CD4-positive, alpha-beta T cell treated with Interleukin-4 for 4 hours (primary cell): ENCODE data around the gene MRPL10.

Experiments used
- DNase-seq: peaks from one replicate; pipeline ENCODE4 v3.0.0-alpha.2; 2020

Gene MRPL10

DNA sequence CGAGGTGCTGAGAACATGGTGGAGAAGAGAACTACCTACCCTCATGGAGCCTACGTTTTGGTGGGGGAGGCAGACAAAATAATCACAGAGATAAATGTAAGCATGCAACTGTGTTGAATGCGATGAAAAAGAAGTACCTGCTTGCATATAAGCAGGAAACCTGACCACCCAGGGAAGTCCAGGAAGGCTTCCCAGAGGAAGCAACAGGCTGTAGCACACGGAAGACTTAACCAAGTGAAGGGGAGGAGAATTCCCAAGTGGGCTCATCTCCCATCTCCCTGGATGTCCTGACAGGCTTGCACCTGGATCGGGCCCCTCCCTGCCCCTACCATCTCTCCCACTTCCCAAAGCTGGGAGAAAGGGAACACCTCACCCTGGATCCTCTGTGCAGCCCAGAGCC lies 7.7 kb upstream of the MRPL10 start:
- DNase-seq = no peak

DNA sequence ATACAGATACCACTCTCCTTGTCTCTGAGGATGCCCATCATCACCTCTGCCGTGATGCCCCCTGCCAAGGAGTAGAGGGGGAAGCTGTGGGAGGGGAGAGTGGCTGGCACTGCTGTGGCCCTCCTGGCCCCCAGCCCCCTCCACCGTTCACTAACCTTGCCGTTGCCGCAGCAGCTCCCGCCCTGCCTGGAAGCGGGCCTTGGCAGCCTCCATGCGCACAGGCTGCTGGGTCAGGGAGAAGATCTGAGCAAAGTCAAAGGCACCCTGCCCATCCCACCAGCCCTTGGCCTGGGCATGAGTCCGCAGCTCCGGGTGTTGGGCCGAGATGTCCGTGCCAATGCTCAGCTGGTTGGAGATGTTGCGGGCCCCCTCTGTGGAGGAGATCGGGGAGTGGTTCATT lies 7.3 kb upstream of the MRPL10 start:
- no peak for DNase-seq

DNA sequence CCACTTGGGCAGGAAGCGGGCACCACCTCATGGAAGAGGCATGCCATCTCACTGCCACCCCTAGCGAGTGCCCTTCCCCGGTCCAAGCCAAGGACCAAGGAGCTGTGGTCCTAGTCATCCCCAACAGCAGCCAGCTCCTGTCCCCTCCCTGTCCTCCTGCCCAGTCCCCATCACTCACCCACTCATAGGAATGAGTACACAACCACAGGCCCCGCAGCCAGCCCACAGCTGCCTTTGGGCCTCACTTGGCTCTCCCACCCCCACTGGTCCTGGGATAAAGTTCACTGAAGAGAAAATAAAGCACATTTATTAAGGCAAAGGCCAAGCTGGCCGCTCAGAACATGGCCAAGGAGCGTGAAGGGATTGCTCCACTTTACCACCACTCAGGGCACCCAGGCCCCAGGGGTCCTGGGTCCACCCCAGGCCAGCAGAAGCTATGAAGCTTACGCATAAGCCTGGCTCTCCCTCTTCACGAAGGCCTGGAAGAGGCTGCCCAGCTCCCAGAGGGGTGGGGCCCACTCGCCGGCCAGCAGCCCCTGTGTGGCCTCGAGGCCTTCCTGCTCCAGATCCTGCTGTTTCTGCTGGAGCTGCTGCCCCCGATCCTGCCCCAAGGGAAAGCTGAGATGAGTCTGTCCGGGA lies 6.2 kb upstream of the MRPL10 start:
- DNase-seq = no peak

DNA sequence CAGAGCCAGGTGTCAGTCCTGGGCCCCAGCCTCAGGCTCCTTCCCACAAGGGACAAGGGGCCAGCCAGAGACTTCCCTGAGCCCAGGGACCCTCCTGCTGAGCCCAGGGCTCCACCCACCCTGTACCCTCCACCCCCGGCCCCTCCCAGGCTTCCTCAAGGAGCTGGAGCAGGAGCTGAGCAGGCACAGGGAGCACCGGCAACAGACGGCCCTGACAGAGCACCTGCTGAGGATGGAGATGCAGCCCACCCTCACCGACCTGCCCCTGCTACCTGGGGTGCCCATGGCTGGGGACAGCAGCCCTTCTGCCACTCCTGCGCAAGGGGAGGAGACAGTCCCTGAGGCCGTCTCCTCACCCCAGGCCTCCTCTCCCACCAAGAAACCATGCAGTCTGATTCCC lies 5.3 kb upstream of the MRPL10 start:
- DNase-seq = no peak

DNA sequence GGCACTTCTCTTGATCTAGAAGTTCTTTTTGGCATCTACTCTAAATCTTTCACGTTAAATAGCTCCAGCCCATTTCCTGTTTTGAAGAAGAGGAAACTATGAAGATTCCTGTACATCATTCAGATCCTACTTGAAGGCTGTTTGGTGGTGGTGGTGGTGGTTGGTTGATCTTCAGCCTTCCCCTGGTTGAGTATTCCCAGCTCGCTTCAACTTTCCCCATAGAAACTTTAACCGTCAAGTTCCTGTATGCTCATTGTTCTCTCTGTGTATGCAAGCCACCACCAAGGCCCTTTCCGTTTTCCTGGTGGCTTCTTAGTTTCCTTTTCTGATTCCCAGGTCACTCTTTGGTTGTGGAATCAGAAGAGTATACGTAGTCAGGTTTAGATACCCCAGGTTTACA lies 3.4 kb upstream of the MRPL10 start:
- DNase-seq = no peak

DNA sequence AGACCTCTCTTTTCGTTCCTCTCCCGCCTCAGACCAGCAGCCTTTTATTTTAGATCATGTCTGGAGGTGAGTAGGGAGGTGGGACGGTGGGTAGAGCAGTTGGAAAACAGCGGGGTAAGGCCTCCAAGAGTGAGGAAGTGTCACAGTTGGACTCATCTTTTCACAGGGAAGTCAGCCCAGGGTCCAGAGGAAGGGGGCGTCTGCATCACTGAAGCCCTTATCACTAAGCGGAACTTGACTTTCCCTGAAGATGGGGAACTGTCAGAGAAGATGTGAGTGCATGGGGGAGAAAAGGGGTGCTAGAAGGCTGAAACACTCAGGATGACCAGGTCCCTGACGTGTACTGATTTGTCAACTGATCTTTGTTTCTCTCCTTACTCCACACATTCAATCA lies 590 bp upstream of the MRPL10 start:
- DNase-seq = no peak

DNA sequence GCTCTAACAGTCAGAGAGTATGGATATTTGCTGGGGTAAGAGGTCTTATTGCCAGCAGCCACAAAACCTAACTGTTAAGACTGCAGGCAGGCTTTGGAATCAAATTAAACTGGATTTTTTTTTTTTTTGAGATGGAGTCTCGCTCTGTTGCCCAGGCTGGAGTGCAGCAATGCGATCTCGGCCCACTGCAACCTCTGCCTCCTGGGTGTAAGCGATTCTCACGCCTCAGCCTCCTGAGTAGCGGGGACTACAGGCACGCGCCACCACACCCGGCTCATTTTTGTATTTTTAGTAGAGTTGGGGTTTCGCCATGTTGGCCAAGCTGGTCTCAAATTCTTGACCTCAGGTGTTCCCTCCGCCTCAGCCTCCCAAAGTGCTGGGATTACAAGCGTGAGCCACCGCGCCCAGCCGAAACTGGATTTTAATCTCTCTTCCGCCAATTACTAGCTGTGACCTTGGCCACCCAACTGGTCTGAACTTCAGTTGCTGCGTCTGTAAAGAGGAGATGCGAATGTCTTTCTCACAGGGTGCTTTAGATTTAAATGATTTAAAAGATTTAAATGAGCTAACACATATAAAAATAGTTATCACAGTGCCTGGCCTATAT lies 842 bp downstream of the MRPL10 start:
- no peak for DNase-seq

DNA sequence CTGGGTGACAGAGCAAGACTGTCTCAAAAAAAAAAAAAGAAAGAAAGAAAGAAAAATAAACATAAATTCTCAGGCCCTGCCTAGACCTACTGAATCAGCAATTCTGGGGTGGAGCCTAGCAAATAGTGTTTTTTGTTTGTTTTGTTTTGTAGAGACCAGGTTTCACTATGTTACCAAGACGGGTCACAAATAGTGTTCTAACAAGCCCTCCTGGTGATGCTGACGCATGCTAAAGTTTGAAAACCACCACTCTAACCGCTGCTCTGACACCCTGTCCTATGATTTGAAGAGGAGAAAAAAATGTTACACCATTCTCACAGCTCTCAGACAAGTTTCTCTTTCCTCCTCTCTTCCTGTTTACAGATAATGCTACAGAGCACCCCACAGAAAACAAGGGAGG lies 1.5 kb downstream of the MRPL10 start:
- DNase-seq = peak; percentile 96

DNA sequence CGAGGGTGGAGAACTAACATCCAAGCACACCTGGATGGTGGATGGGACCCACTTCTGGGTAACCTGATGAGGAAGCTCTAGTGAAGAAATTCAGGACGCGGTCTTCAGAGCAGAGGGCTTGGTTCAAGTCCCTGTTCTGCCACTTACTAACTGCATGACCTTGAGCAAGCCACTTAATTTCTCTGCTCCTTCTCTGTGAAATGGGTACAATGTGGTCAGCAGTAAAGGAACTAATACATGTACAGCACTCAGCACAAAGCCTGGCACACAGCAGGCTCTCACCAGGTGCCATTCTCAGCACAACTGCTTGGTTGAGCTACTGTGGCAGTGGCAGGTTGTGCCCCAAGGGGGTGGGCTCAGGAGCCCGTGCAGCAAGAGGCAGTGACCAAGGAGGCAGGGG lies 7.8 kb downstream of the MRPL10 start:
- no peak for DNase-seq

DNA sequence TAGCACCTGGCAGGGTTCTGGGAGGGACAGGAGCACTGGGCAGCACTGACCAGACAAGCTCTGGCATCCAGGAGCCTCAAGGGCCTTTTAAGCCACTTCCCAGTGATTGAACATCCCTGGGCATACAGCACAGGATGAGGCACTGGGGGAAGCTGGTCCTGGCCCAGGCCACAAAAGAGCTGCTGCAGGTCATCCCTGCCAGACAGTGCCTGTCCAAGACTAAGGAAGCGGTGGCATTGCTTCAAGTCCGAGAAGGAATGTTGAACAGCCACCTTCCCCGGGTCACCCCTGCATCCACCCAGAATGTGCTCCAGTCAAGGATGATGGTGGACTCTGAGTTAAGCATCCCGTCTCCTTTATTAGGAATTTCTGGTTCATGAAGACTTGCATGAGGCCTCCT lies 8.6 kb downstream of the MRPL10 start:
- DNase-seq = no peak

DNA sequence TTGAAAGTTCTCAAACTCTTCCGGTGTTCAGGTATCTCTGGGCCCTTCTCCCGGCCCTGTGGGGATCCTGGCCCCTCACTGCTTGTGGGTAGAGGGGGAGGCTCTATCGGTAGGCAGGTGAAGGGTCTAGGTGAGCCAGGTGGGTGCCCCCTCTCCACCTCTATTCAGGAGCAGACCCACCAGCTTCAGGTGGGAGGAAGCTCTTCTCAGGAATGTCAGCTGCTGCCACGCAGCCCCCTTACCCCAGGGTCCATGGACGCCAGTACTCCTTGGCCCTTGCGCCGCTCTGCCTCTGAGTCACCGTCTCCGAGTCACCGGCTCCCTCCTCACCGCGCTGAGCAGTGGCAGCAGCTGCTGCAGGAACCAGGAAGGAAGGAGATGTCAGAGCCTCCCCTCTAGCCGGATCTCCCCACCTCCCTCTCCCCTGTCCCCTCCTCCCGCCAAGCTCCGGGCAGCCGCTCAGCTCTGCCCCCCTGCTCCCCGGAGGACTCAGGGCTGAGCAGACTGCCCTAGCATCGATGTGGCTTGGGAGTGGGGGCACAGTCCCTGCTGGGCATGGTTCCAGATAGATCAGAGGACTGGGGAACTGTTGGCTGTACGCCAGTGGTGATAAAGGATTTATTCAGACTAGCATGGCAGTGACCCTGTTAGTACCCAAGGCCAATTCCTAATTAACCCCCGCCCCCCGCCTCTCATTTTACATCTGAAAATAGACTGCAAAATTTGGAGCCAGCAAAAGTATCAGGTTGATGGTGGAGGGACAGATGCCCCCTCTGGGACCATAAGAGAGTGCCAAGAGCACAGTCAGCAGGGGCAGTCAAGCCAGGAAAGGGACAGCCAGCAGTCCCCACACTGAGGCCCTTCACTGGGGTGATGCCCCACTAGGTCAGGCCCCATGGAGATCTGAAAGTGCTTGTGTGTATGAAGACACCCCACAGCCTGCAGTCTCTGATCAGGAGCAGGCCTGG lies 9.6 kb downstream of the MRPL10 start, which contains the start of gene OSBPL7:
OSBPL7 (minus strand) TSS at position 371 of the 968 bp plus-strand sequence. CDS start 1,516 bp downstream, outside the sequence.
- DNase-seq = peak; percentile 93

DNA sequence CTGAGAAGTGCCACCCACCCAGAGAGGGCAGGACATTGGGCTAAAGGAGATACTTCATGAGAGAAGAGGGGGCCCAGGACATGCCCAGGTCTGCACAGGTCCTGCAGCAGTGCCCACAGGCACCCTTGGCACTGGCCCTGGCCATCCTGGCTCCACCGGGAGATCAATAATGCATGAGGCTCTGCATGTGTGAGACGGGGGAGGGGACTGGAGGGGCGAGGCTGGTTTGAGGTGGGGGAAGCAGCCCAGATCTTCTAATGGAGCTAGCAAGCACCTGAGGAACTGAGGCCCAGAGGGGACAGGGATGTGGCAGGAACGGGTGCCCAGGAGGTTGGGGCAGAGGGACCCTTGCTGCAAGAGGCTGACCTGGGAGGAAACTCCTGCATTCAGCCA lies 10.3 kb downstream of the MRPL10 start:
- no peak for DNase-seq

DNA sequence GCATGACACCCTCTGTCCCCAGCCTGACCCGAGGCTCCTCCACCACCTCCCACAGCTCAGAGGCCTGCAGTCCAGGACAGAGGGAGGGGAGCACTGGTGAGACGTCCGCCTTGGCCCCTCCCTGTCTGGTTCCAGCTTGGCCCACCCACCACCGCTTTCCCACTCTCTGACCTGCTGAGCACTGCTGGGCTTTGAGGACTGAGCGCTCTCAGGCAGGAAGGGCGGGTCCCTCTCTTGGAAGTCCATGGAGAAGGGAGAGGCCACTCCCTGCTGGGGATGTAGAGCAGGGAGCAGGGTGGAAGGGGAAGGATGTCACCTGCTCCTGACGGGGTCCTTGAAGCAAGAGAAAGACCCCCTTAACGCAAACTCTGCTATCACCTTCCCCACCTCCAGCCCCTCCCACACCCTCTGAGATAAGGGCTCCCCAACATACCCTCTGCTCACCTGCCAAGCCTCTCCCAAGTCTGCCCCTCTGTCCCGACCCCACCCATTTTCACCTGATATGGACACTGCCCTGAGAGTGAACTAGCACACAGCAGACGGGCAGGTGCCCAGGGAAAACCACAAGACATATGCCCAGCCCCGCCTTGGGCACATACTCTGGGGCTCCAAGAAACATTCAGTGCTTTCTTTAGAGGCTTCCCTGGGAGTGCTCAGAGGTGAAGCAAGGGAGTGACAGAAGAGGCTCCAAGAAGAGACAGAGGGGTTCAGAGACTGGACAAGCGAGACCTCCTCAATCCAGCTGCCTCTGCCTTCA lies 11.1 kb downstream of the MRPL10 start:
- no peak for DNase-seq

DNA sequence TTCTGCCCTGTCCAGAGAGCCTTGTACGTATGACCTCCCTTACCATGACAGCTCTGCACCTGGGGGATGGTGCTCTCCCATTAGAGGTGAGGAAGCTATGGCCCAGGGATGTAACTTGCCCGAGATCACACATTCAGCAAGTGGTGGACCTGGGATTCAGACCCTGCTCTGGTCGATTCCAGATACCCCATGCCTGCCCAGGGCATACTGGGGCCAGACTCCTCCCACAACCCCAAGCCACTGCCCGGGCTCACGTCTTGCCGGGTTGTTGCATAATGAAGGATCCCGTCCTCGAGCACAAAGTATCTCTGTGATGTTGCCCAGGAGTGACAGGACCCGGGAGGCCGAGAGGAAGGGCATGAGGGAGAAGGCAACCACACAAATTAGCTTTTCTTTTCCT lies 11.9 kb downstream of the MRPL10 start:
- DNase-seq = no peak

DNA sequence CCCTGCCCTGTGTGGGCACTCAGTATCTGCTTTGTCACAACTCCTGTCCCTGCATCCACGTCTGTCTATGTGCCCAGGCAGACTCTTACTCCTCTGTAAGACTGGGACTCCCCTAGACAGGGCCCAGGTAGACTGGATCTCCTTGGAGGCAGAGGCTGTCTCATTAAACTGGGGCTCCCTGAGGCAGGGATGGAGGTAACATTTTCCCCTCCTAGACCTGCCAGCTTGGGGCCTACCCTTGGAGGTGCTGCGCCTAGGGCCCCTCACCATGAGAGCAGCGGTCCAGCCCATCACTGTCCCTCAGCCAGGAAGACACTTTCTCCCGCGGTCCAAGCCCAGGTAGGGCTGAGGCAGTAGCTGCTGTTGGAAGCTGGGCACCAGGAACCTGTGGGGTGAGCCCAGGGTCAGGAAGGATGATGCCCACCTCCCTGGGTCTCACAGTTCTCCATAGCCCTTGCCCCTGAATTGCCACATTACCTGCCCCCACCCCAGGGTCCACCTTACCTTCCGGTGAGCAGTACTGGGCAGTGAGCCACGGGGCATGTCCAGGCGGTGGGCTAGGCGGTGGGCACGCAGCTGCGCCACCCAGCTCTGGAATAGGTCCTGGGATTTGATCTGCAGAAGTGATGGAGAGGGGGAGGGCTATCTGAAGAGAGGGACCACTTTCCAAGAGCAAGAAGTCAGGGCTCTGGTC lies 13.2 kb downstream of the MRPL10 start:
- no peak for DNase-seq

DNA sequence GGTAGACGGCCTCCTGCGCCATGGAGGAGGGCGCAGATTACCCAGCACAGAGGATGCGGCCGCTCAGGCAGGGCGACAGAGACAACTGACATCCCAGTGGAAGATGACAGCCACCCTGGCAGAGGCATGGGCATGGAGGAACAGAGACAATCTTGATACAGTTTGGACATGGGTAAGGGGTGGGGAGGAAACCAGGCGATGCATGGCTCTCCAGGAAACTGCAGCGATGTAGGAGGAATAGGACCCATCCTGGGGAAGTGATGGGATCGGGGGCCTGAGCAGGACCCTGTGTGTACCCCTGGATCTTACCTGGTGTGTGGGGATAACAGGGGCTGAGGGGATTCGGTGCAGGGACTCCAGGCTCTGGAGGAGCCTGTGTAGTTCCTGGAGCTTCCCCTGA lies 14.4 kb downstream of the MRPL10 start:
- no peak for DNase-seq

DNA sequence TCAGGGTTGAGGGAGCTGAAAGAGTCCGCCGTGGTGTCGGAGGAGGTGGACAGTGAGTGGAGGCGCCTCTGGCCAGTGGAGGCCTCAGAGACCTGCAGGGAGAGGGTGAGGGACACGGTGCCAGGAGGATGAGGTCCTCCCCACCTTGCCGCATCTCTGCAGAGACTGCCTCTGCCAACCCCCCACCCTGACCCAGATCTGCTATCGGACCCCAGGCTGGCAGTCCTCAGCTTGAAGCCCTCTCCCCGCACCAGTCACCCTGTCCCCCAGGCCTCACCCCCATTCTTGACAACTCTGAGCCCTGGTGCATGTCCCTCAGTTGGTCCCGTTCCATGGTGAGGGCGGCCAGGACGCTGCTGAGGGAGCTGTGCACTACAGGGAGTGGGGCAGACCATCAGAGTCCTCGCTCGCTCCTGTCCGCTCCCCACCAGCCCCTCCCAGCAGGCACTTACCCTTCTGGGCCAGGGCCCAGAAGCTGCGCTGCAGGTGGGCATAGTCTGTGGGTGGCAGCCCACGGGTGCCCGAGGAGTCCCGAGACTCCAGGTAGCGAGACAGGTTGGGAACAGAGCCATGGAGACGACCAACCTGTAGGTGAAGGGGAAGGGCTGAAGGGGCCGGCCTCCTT lies 15.1 kb downstream of the MRPL10 start:
- DNase-seq = no peak

DNA sequence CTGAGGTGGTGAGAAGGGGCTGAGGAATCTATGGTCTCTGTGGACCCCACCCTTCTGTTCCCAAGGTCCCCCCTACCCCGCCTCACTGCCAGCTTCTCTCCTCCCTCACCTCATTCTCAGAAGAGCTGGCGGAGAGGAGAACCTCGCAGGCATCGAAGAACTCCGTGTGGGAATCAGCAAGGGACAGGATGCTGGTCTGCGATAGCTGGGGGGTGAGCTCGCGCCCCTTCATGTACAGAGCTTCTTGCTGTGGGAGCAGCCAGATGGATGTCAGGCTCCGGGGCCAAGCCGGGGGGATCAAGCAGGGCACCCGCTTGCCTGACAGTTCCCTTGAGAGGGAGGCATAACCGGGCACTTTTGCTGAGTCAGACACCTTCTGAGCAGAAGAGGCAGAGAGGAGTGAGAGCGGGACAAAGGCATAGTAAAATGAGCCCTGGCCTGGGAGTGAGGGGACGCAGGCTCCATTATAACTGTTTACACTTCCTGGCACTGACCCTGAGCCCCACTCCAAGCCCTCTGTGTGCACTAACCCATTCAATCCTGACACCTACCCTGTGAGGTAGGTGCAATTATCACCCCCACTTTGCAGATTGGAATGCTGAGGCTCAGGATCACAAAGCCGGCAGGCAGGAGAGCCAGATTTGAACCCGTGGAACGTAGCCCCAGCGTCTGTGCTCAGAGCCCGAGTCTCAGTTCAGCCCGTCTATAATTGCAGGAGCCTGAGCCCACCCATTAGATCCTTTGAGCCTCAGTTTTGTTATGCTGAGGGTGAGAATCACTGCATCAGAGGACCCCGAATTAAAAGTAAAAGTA lies 16.0 kb downstream of the MRPL10 start:
- no peak for DNase-seq

DNA sequence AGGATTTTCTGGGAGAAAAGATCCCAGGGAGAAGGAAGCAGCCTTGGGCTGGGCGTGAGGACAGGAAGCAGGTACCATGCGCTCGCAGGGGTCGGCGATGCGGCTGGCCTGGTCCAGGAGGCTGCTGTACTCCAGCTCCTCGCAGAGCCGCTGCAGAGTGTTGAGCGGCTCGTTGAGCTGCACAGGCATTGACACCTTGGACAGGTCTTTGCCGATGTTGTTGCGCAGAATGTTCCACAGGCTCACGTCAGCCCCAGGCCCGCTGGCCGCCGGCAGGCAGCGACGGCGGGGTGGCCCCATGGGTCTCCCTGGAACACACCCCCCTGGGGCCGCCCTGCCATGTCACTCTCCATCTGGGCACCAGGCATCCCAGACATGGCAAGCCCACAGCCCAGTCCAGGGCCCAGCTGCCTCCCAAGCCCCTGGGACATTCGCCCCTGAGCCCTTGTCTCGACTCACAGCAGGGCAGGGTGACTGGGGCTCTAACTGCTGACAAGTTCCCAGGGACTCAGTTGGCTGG lies 17.8 kb downstream of the MRPL10 start:
- no peak for DNase-seq

DNA sequence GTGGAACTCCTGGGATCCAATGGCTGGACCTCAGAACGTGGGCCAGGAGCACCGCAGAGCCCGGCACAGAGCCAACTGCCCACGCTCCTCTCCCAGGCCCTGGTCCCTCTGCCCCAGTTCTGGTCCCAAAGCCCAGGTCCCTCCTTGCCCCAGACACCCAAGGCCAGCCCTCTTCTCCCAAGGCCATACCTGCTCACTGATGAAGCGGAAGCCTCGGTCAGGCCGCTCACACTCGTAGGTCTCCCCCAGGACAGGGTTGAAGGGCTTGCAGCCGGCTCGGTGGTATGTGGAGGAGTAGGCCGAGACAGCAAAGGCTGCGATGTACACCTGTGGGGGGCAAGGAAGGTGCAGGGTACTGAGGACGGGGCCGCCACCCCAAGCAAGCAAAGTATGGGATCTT lies 18.3 kb downstream of the MRPL10 start:
- DNase-seq = no peak
